SK-N-MC (cell line): ENCODE measurements around the gene GNG11.

Experiments used
- DNase-seq: peaks from one replicate; pipeline ENCODE4 v3.0.0-alpha.2; 2011; ENCODE audit warnings: low read depth, low spot score
- H3K27ac ChIP-seq: fragments of 200-600 bp; sonication (generic); 2 replicates; pipeline ENCODE4 v1.5.1; 2016; ENCODE audit warnings: mixed run types
- H3K36me3 ChIP-seq: fragments of 200-600 bp; sonication (generic); 2 replicates; pipeline ENCODE4 v1.6.1; 2017; ENCODE audit warnings: antibody characterized with exemption, low read length, mixed read lengths; ENCODE audit not compliant: insufficient read depth
- H3K4me3 ChIP-seq: fragments of 200-600 bp; sonication (generic); 2 replicates; pipeline ENCODE4 v1.5.1; 2016
- H3K9ac ChIP-seq: fragments of 200-600 bp; sonication (generic); 2 replicates; pipeline ENCODE4 v1.8.0; 2017; ENCODE audit warnings: mixed run types, mixed read lengths; ENCODE audit not compliant: insufficient read length
- H3K9me3 ChIP-seq: fragments of 200-600 bp; sonication (generic); 2 replicates; pipeline ENCODE4 v1.6.1; 2017; ENCODE audit warnings: low read depth, mild to moderate bottlenecking, antibody characterized with exemption, low read length, moderate library complexity, mixed read lengths
- EZH2 ChIP-seq: fragments of 200-600 bp; sonication (generic); IDR thresholded peaks from one replicate; pipeline ENCODE4 v1.6.1; 2017; ENCODE audit warnings: antibody characterized with exemption
- FOXP2 ChIP-seq: optimal IDR thresholded peaks from 2 replicates; pipeline ENCODE3; 2011; ENCODE audit warnings: mild to moderate bottlenecking, moderate library complexity; ENCODE audit not compliant: insufficient read depth; ENCODE audit errors: extremely low read length, control extremely low read depth
- POLR2AphosphoS5 ChIP-seq: IDR thresholded peaks from 2 replicates; pipeline ENCODE4 v1.6.1; 2012; ENCODE audit warnings: mild to moderate bottlenecking, low read depth, low read length, borderline replicate concordance

The GNG11 gene

DNA sequence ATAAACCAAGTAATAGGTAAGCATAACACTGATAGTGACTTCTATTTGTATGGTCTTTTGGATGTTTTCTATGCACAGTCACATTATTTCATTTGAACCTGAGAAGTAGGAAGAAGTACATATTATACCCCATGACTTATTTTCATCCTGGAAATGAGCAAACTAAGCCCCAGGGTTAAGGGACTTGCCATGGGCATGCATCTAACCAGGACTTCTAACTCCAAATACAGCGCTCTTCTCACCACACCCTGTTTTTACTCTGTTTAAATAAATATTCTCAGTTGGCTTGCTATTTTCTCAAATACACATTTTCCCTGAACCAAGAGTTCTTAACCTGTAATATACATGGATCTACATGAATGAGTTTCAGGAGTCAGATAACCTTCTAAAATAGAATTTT is 16.3 kb downstream of the GNG11 start:
- H3K9me3 ChIP-seq: no peaks in the 10 kb centered on the region
- H3K27ac ChIP-seq: no peak overlapping the region
- no peak overlapping the region for H3K4me3 ChIP-seq
- no peaks in the 10 kb centered on the region for H3K36me3 ChIP-seq
- H3K9ac ChIP-seq: no peak overlapping the region
- TF ChIP-seq POLR2AphosphoS5 (no peak), FOXP2 (no peak), EZH2 (no peak)
- no peak for DNase-seq

DNA sequence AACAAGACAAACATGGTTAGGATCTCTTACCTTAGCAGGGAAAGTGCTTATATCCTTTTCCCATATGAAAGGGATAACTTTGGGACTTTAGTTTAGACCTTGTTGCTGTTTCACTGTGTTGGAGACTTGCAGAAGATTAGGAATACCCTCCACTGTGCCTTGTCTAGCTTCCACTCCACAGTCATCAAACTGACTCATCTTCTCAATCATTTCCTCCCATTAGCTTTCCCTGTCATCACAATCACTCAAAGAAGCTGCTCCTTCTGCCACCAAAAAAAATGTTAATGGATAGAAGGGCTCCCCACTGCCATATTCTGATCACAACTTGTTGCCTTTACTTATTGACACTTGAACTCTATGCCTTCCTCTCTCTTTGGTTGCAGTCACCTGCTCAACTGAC is 16.8 kb downstream of the GNG11 start:
- no peak overlapping the region for H3K9ac ChIP-seq
- no peak overlapping the region for H3K27ac ChIP-seq
- no peaks in the 10 kb centered on the region for H3K9me3 ChIP-seq
- H3K4me3 ChIP-seq: no peak overlapping the region
- no peak for TF ChIP-seq EZH2
- no peak for TF ChIP-seq FOXP2
- no peak for TF ChIP-seq POLR2AphosphoS5
- H3K36me3 ChIP-seq: no peaks in the 10 kb centered on the region
- DNase-seq: no peak

DNA sequence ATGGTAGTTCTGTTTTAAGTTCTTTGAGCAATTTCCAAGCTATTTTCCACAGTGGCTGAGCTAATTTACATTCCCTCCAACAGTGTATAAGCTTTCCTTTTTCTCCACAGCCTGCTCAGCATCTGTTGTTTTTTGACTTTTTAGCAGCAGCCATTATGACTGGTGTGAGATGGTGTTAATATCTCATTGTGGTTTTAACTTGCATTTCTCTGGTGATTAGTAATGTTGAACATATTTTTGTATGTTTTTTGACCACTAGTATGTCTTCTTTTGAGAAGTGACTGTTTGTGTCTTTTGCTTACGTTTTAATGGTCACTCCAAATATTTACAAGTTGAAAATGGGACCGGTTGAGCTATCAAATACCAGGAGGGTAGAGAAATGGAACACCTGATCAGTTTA is 20.4 kb downstream of the GNG11 start:
- no peak for TF ChIP-seq POLR2AphosphoS5
- TF ChIP-seq FOXP2: no peak
- no peak for TF ChIP-seq EZH2
- Histone ChIP-seq H3K9ac (no peak overlapping the region), H3K27ac (no peak overlapping the region), H3K36me3 (no peaks in the 10 kb centered on the region), H3K9me3 (no peaks in the 10 kb centered on the region), H3K4me3 (no peak overlapping the region)
- no peak for DNase-seq

DNA sequence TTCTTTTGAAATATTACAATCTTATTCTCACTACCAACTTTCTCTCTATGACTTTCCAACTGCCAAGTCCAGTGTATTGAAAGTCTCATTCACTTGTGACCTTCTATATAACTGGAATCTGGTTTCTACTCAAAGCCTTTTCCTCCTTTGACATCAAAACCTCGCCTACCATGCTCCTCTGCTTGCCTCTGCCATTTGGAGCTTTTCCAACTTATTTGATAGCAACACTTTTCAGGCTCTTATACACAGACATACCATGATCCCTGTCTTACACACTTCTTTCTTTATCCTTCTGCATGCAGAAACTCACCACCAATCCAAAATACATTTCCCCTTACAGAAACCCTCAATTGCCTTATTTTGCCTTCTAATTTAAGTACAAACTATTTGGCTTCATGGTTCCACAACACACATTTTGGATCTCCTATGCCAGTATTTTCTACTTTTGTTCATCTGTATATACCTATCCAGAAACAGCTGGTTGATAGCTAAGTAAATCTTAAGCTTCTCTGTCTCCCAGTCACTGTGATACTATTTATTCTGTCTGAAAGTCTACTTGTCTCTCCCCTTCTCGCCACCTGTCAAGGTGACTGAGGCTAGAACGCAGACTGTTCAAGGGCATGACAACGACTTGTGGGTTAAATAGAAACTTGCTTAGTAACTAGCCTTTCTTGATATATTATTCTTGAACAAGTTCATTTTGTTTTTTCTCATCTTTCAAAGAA is 22.4 kb downstream of the GNG11 start:
- TF ChIP-seq EZH2: no peak
- no peak for TF ChIP-seq POLR2AphosphoS5
- TF ChIP-seq FOXP2: no peak
- Histone ChIP-seq H3K9me3 (no peaks in the 10 kb centered on the region), H3K36me3 (no peaks in the 10 kb centered on the region), H3K9ac (no peak overlapping the region), H3K4me3 (no peak overlapping the region), H3K27ac (no peak overlapping the region)
- DNase-seq: no peak

DNA sequence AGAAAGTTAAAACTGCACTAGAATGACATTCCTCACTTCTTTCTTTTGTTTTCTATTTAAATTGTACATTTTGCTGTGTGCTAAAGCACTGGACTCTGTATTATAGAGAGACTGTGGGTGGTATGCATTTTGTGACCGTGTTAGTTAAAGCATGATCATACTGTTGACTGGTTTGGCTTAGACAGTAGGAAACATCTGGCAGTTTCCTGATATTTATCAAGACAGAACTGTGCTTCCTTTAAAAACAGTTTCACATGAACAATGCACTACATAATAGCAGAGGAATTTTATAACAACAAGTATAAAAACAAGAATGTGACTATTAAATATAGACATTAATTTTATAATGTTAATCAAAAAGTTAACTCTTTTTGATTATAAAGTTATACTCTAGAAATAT is 23.1 kb downstream of the GNG11 start:
- no peaks in the 10 kb centered on the region for H3K9me3 ChIP-seq
- no peak for TF ChIP-seq POLR2AphosphoS5
- TF ChIP-seq EZH2: no peak
- TF ChIP-seq FOXP2: no peak
- no peak overlapping the region for H3K4me3 ChIP-seq
- no peak for DNase-seq
- H3K27ac ChIP-seq: no peak overlapping the region
- no peak overlapping the region for H3K9ac ChIP-seq
- H3K36me3 ChIP-seq: no peaks in the 10 kb centered on the region

DNA sequence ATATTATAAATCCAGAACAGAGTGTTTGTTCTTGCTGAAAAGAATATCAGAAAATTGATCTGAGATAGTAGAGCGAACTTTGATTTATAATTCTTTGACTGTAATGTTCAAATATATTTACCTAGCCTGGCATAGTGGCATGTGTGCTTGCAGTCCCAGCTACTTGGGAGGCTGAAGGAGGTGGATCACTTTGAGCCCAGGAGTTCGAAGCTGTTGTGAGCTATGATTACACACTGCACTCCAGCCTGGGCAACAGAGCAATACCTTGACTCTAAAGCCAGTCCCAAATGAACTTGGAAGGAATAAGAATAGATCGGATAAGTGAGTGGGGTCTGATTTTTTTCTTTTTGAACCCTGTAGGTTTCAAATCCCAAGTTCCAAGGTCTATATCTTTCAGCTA is 23.5 kb downstream of the GNG11 start:
- H3K9ac ChIP-seq: no peak overlapping the region
- no peaks in the 10 kb centered on the region for H3K9me3 ChIP-seq
- H3K27ac ChIP-seq: no peak overlapping the region
- TF ChIP-seq POLR2AphosphoS5: no peak
- TF ChIP-seq EZH2: no peak
- no peak for TF ChIP-seq FOXP2
- H3K36me3 ChIP-seq: no peaks in the 10 kb centered on the region
- no peak overlapping the region for H3K4me3 ChIP-seq
- no peak for DNase-seq

DNA sequence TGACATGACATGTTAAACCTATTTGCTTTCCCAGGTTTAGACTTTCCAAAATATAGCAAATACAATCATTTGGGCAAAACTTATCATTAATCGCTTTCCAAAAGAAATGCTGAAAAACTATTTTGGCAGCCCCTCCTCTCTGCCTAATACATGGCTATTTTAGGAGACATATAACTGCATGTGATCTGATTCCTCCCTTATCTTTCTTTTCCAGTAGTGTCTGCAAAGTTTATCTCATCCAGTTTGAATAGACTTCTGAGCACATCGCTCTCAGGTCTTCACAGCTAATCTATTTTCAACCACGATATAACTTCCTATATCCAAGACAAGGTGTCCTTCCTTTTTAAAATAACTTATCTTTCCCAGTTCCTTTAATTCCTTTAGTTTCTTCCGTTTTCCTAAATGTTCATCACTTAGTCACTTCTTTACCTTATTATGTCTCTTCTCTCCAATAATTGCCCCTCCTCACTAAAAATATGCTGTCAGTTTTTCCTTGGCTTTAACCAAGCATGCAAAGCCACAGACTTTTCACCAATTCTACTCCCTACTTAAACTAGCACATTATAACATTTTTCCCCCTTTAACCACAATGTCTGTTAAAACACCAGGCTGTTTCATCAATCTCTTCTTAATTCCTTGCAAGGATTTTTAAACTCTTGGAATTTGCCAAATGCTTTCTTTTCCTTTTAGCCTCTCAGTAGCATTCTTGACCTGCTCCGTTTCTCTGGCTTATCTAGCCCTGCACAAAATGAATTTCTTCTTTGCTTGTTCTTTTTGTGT is 24.4 kb downstream of the GNG11 start:
- Histone ChIP-seq H3K9me3 (no peaks in the 10 kb centered on the region), H3K9ac (no peak overlapping the region), H3K36me3 (no peaks in the 10 kb centered on the region), H3K27ac (no peak overlapping the region), H3K4me3 (no peak overlapping the region)
- no peak for DNase-seq
- TF ChIP-seq FOXP2 (no peak), EZH2 (no peak), POLR2AphosphoS5 (no peak)

DNA sequence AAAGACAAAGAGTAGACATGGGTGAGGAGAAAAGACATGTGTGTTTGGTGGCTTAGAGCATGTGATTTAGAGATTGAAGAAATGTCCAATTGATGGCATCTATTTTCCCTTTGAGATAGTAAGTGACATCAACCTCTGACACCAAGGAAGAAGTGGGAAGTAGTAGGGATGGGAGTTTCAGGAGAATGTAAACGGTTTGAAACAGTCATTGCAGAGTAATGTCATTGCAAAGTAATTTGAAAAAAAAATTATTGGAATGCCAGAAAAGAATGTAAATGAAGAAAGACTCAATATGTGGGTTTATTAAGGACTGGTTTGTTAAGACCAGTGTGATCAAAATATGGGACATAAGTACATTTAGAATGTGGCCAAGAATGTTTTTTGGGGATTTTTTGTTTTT is 26.6 kb downstream of the GNG11 start:
- no peak overlapping the region for H3K27ac ChIP-seq
- H3K36me3 ChIP-seq: no peaks in the 10 kb centered on the region
- H3K9me3 ChIP-seq: no peaks in the 10 kb centered on the region
- no peak overlapping the region for H3K9ac ChIP-seq
- TF ChIP-seq POLR2AphosphoS5: no peak
- no peak for TF ChIP-seq EZH2
- no peak for TF ChIP-seq FOXP2
- no peak for DNase-seq
- no peak overlapping the region for H3K4me3 ChIP-seq

DNA sequence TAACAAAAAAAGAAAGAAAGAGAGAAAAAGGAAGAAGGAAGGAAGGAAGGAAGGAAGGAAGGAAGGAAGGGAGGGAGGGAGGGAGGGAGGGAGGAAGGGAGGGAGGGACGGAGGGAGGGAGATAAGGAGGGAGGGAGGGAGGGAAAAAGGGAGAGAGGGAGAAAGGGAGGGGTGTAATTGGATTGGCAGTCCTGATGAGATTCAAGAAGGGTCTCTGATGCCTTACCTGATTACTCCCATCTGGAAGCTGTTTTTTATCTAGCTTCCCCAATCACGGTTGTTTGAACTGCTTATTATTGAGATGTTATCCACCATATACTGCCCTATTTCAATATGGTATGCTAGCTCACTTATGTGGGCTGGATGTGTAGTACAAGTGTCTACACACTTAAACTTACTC is 27.3 kb downstream of the GNG11 start:
- no peak for DNase-seq
- H3K4me3 ChIP-seq: no peak overlapping the region
- H3K9me3 ChIP-seq: no peaks in the 10 kb centered on the region
- H3K27ac ChIP-seq: no peak overlapping the region
- TF ChIP-seq EZH2 (no peak), POLR2AphosphoS5 (no peak), FOXP2 (no peak)
- H3K36me3 ChIP-seq: no peaks in the 10 kb centered on the region
- no peak overlapping the region for H3K9ac ChIP-seq
